Breast epithelium (tissue), 4 donors: ENCODE results near the gene CRYBG1. TPM values are rescaled to one million over a fixed set of nuclear protein-coding genes. Genes with fewer than 3 reads are reported as not detected.
"Not testable (repeated sequence)": the region's sequence is repeated elsewhere in the genome, so short reads cannot be mapped to it uniquely, and the experiment has no call there.

Source experiments
- DNase-seq, 2 donors: peaks; one replicate each; pipeline ENCODE4 v3.0.0-alpha.2; 2019; ENCODE audit warnings: low spot score in 2 of 2
- H3K27ac ChIP-seq, 2 donors: fragments of 200-600 bp; sonication (generic) in 1 of 2; one replicate each; pipeline ENCODE4 v1.5.1; 2016 to 2019; ENCODE audit warnings: mild to moderate bottlenecking in 1 of 2
- H3K27me3 ChIP-seq, 2 donors: fragments of 200-600 bp; sonication (generic) in 1 of 2; one replicate each; pipeline versions ENCODE4 v1.5.1 to v1.6.0; 2017 to 2019; ENCODE audit warnings: control low read depth in 1 of 2, mild to moderate bottlenecking in 1 of 2
- H3K36me3 ChIP-seq: fragments of 200-600 bp; one replicate; pipeline ENCODE4 v1.5.1; 2019
- H3K4me1 ChIP-seq, 2 donors: fragments of 200-600 bp; sonication (generic); one replicate each; pipeline ENCODE4 v1.5.1; 2016 to 2019; ENCODE audit warnings: control low read depth in 1 of 2
- H3K4me3 ChIP-seq, 3 donors: fragments of 200-600 bp; sonication (generic); 1 replicate in 2 of 3; 2 replicates in 1 of 3; pipeline ENCODE4 v1.5.1; 2016 to 2019; ENCODE audit warnings: mild to moderate bottlenecking in 3 of 3, moderate library complexity in 2 of 3
- H3K9me3 ChIP-seq, 2 donors: fragments of 200-600 bp; sonication (generic) in 1 of 2; one replicate each; pipeline ENCODE4 v1.5.1; 2016 to 2019; ENCODE audit warnings: control low read depth in 1 of 2
- POLR2A ChIP-seq: fragments of 450-650 bp; IDR thresholded peaks from one replicate; pipeline ENCODE4 v1.6.1; 2016; ENCODE audit warnings: antibody characterized with exemption, mild to moderate bottlenecking, moderate library complexity
- POLR2AphosphoS5 ChIP-seq, 3 donors: sonication (generic); formaldehyde crosslinking; IDR thresholded peaks; one replicate each; pipeline ENCODE4 v1.6.1; 2017; ENCODE audit warnings: antibody characterized with exemption in 3 of 3
- intact Hi-C: fragments of 100-400 bp; cut with DNase I; formaldehyde crosslinking; loops from one replicate; pipeline ENCODE4 v1.15.1; 2023; ENCODE audit warnings: low total_unique reads
- total RNA-seq, 3 donors: library from RNA; depleted of rRNA; stranded (reverse); fragments of >200 nt; gene quantifications; one replicate each; pipeline ENCODE4 v1.1.0, GENCODE V29; 2016
- TF ChIP-seq, protein P1 (sequence below), 3 donors: fragments of 450-650 bp; IDR thresholded peaks; one replicate each; pipeline ENCODE4 v1.5.1; 2016 to 2017; ENCODE audit warnings: antibody characterized with exemption in 3 of 3, mild to moderate bottlenecking in 3 of 3, moderate library complexity in 3 of 3

The CRYBG1 gene
- total RNA-seq, 3 donors from 2014 or later = 30.9 to 142 (median 38.3) TPM

DNA sequence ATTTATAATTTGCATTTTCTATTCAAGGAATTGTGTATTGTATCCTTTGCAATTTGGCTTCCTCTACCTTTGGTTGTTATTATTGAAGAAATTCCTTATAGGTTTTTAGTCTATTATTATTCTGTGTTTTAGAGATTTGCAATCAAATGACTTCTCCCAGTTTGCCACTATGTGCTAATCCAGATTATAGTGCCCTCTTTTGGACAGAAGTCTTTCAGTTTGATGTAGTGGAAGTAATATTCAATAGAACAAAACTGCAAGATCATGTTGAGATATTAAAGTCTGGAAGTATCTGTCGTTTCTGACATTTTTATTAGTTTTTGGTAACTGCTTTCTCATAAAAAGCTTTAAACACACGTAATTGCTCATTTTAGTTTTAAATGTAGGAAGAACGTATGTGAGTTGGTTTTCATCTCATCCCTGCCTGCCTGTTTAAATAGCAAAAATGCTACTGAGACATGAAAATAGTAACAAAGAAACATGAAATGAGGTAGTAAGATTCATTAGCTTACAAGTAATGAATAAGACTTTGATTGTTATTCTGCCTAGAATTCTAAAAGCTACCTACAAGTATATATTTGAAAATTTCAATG is 195.9 kb downstream of the CRYBG1 start:
- Histone ChIP-seq H3K27me3 (no peaks in the 10 kb centered on the region), H3K27ac (no peak overlapping the region), H3K4me1 (no peaks in the 10 kb centered on the region), H3K9me3 (no peaks in the 10 kb centered on the region), H3K36me3 (no peaks in the 10 kb centered on the region), H3K4me3 (no peak overlapping the region)
- intact Hi-C loops = no loop called here
- DNase-seq = no peak
- TF ChIP-seq POLR2AphosphoS5 (IDR thresholded peaks at IDR 0.05) (no peak), POLR2A (no peak)
- TF ChIP-seq, protein P1, sequence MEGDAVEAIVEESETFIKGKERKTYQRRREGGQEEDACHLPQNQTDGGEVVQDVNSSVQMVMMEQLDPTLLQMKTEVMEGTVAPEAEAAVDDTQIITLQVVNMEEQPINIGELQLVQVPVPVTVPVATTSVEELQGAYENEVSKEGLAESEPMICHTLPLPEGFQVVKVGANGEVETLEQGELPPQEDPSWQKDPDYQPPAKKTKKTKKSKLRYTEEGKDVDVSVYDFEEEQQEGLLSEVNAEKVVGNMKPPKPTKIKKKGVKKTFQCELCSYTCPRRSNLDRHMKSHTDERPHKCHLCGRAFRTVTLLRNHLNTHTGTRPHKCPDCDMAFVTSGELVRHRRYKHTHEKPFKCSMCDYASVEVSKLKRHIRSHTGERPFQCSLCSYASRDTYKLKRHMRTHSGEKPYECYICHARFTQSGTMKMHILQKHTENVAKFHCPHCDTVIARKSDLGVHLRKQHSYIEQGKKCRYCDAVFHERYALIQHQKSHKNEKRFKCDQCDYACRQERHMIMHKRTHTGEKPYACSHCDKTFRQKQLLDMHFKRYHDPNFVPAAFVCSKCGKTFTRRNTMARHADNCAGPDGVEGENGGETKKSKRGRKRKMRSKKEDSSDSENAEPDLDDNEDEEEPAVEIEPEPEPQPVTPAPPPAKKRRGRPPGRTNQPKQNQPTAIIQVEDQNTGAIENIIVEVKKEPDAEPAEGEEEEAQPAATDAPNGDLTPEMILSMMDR (IDR thresholded peaks at IDR 0.05) = peak in 2 of 3 donors; percentile 14 to 15

DNA sequence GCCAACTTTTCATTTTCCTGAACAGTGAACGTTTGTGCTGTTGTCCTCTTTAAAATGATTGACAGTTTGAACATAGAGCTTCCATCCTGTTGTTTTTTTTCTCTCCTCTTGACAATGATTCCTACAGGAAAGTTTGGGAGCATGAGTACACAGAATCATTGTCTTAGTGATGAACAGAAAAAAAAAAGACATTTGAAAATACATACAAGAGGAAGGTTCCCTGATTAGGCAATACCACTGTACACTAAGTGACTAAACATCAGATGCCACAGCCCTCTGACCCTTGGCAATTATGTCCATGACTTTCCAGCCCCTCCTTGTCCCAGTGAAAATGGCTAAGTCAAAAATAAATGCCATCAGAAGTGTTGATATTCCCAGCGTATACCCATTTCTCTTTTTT is 197.3 kb downstream of the CRYBG1 start:
- intact Hi-C loops = no loop called here
- H3K36me3 ChIP-seq = no peaks in the 10 kb centered on the region
- H3K27ac ChIP-seq = no peak overlapping the region
- no peak for TF ChIP-seq POLR2A
- no peak for TF ChIP-seq POLR2AphosphoS5 (IDR thresholded peaks at IDR 0.05)
- TF ChIP-seq, protein P1 (IDR thresholded peaks at IDR 0.05) = no peak
- H3K4me1 ChIP-seq = no peaks in the 10 kb centered on the region
- no peaks in the 10 kb centered on the region for H3K27me3 ChIP-seq
- H3K4me3 ChIP-seq = no peak overlapping the region
- H3K9me3 ChIP-seq = no peaks in the 10 kb centered on the region
- DNase-seq = no peak

DNA sequence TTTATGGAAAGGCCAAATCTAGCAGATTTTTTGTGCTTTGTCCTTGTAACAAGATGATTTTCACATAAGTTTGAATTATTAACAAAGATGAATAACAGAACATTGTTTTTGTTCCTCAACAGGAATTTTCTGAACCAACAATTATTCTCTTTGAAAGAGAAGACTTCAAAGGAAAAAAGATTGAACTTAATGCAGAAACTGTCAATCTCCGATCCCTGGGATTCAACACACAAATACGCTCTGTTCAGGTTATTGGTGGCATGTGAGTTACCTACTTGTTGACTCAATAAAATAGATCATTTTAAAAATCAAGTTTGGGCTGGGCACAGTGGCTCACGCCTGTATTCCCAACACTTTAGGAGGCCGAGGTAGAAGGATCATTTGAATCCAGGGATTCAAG is 197.8 kb downstream of the CRYBG1 start:
- TF ChIP-seq, protein P1 (IDR thresholded peaks at IDR 0.05) = no peak
- TF ChIP-seq POLR2A (no peak), POLR2AphosphoS5 (IDR thresholded peaks at IDR 0.05) (no peak)
- no peak overlapping the region for H3K27ac ChIP-seq
- H3K4me1 ChIP-seq = no peaks in the 10 kb centered on the region
- intact Hi-C loops = no loop called here
- no peaks in the 10 kb centered on the region for H3K36me3 ChIP-seq
- H3K9me3 ChIP-seq = no peaks in the 10 kb centered on the region
- H3K4me3 ChIP-seq = no peak overlapping the region
- H3K27me3 ChIP-seq = no peaks in the 10 kb centered on the region
- no peak for DNase-seq

DNA sequence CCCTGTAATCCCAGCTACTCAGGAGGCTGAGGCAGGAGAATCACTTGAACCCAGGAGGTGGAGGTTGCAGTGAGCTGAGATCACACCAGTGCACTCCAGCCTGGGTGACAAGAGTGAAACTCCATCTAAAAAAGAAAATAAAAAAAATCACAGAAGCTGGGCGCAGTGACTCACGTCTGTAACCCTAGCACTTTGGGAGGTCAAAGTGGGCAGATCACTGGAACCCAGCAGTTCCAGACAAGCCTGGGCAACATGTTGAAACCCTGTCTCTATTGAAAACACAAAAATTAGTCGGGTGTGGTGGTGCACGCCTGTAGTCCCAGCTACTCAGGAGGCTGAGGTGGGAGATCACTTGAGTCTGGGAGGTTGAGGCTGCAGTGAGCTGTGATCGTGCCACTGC is 199.1 kb downstream of the CRYBG1 start:
- not testable (repeated sequence) for H3K27me3 ChIP-seq, H3K4me3 ChIP-seq, H3K36me3 ChIP-seq, H3K27ac ChIP-seq, DNase-seq, H3K9me3 ChIP-seq, H3K4me1 ChIP-seq
- intact Hi-C loops = loop anchor here (10.0 kb wide), 1 partner anchor 115 kb away; no protein-coding TSS in a partner anchor

DNA sequence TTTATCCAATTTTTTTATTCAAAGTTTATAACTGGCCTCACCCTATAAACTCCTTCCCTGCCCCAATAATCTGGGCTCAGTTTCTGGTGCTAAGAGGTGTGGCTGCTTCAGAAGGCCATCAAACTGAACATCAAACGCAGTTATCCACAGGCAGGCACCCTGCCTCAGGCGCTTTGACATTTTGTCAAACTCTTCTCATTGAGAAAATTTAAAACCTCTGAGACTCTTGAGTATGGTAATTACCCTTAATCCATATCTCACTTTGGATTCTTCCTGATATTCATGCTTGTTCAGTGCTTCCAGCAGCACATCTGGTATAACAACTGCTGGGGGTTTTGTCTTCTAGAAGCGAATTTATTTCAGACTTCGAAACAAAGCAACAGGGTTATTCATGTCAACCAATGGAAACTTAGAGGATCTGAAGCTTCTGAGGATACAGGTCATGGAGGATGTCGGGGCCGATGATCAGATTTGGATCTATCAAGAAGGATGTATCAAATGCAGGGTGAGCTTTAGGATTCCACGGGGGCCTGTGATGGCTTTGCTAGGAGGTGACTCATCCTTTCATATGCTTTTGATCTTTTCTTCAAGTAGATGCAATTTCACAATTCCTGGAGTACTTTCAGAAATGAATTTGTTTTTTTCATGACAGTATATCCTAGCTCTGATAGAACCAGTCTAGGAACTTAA is 200.6 kb downstream of the CRYBG1 start:
- H3K9me3 ChIP-seq = no peaks in the 10 kb centered on the region
- peak overlapping the region; percentile 66 to 70 for H3K27ac ChIP-seq
- no peaks in the 10 kb centered on the region for H3K27me3 ChIP-seq
- intact Hi-C loops = loop anchor here (10.0 kb wide), 1 partner anchor 116 kb away; no protein-coding TSS in a partner anchor
- no peak for DNase-seq
- no peak overlapping the region for H3K4me3 ChIP-seq
- H3K4me1 ChIP-seq = no peaks in the 10 kb centered on the region
- TF ChIP-seq, protein P1 (IDR thresholded peaks at IDR 0.05) = no peak
- TF ChIP-seq POLR2AphosphoS5 (IDR thresholded peaks at IDR 0.05) (no peak), POLR2A (no peak)
- H3K36me3 ChIP-seq = no peaks in the 10 kb centered on the region
